Mononuclear cell (primary cell): ENCODE results near the gene BLOC1S4. TPM values are rescaled to one million over a fixed set of nuclear protein-coding genes. Genes with fewer than 3 reads are reported as not detected.

Experiments
- H3K27me3 ChIP-seq: 2 replicates; pipeline ENCODE4 v1.6.0; 2011; ENCODE audit warnings: low read length, control low read depth; ENCODE audit not compliant: insufficient read depth
- H3K4me1 ChIP-seq: 2 replicates; pipeline ENCODE4 v1.5.1; 2011; ENCODE audit warnings: mild to moderate bottlenecking, low read length, control low read depth; ENCODE audit not compliant: insufficient read depth
- H3K4me3 ChIP-seq: 2 replicates; pipeline ENCODE4 v1.5.1; 2011; ENCODE audit warnings: mild to moderate bottlenecking, low read length, moderate library complexity
- H3K9me3 ChIP-seq: 2 replicates; pipeline ENCODE4 v1.5.1; 2011; ENCODE audit warnings: low read depth, mild to moderate bottlenecking, control low read depth, low read length
- total RNA-seq: library from RNA; depleted of rRNA; stranded (reverse); fragments of >200 nt; gene quantifications from one replicate; pipeline ENCODE4 v1.2.3, GENCODE V29; 2012

The BLOC1S4 gene
- total RNA-seq, 1 donor, result 12.8 TPM

GRCh38 chr4:6684656-6685055 lies 31.3 kb upstream of the BLOC1S4 start:
- Histone ChIP-seq H3K9me3 (no peaks in the 10 kb centered on the region), H3K4me3 (no peak overlapping the region), H3K4me1 (peaks cover 15% of the 10 kb centered on the region)

GRCh38 chr4:6686104-6686787 lies 29.7 kb upstream of the BLOC1S4 start:
- no peak overlapping the region for H3K4me3 ChIP-seq
- H3K27me3 ChIP-seq, result no peaks in the 10 kb centered on the region
- H3K4me1 ChIP-seq, result peaks cover 31% of the 10 kb centered on the region

More at GRCh38 chr4:6684656-6685055, 31.3 kb upstream of the BLOC1S4 start:
- H3K27me3 ChIP-seq, result no peaks in the 10 kb centered on the region

GRCh38 chr4:6687947-6688878 lies 27.8 kb upstream of the BLOC1S4 start:
- Histone ChIP-seq H3K27me3 (no peaks in the 10 kb centered on the region), H3K9me3 (no peaks in the 10 kb centered on the region), H3K4me1 (peaks cover 46% of the 10 kb centered on the region), H3K4me3 (peak overlapping the region; percentile 8)

More at GRCh38 chr4:6686104-6686787, 29.7 kb upstream of the BLOC1S4 start:
- no peaks in the 10 kb centered on the region for H3K9me3 ChIP-seq

- H3K4me3 ChIP-seq, result peak overlapping the region; percentile 23
These were observed 27.0 kb upstream of the BLOC1S4 start for GRCh38 chr4:6688879-6689505.

GRCh38 chr4:6689506-6689960 lies 26.4 kb upstream of the BLOC1S4 start:
- Histone ChIP-seq H3K4me1 (peaks cover 59% of the 10 kb centered on the region), H3K4me3 (peak overlapping the region; percentile 23), H3K9me3 (no peaks in the 10 kb centered on the region), H3K27me3 (no peaks in the 10 kb centered on the region)

More at GRCh38 chr4:6688879-6689505, 27.0 kb upstream of the BLOC1S4 start:
- H3K27me3 ChIP-seq, result no peaks in the 10 kb centered on the region
- H3K4me1 ChIP-seq, result peaks cover 54% of the 10 kb centered on the region
- H3K9me3 ChIP-seq, result no peaks in the 10 kb centered on the region

- Histone ChIP-seq H3K27me3 (no peaks in the 10 kb centered on the region), H3K4me3 (no peak overlapping the region), H3K4me1 (peaks cover 88% of the 10 kb centered on the region), H3K9me3 (no peaks in the 10 kb centered on the region)
These were observed 23.6 kb upstream of the BLOC1S4 start for GRCh38 chr4:6692379-6692778.

GRCh38 chr4:6692806-6693205 lies 23.2 kb upstream of the BLOC1S4 start:
- H3K4me1 ChIP-seq, result peaks cover 89% of the 10 kb centered on the region
- no peaks in the 10 kb centered on the region for H3K9me3 ChIP-seq
- H3K4me3 ChIP-seq, result no peak overlapping the region
- H3K27me3 ChIP-seq, result no peaks in the 10 kb centered on the region

- no peaks in the 10 kb centered on the region for H3K27me3 ChIP-seq
- no peak within 1 kb of the TSS for H3K4me3 ChIP-seq
- H3K4me1 ChIP-seq, result peaks cover 89% of the 10 kb centered on the region
These were observed 22.5 kb upstream of the BLOC1S4 start, which contains the start of gene S100P for GRCh38 chr4:6693231-6694176. Gene S100P (plus strand): TSS chr4:6693878. CDS start chr4:6693933, 55 bp downstream.

GRCh38 chr4:6694177-6694901 lies 21.6 kb upstream of the BLOC1S4 start:
- Histone ChIP-seq H3K4me3 (no peak overlapping the region), H3K4me1 (peaks cover 89% of the 10 kb centered on the region)

More at GRCh38 chr4:6693231-6694176, 22.5 kb upstream of the BLOC1S4 start, which contains the start of gene S100P:
- H3K9me3 ChIP-seq, result no peaks in the 10 kb centered on the region

GRCh38 chr4:6695660-6696610 lies 20.0 kb upstream of the BLOC1S4 start:
- H3K9me3 ChIP-seq, result no peaks in the 10 kb centered on the region
- no peaks in the 10 kb centered on the region for H3K27me3 ChIP-seq
- H3K4me1 ChIP-seq, result peaks cover 79% of the 10 kb centered on the region
- H3K4me3 ChIP-seq, result no peak overlapping the region

More at GRCh38 chr4:6694177-6694901, 21.6 kb upstream of the BLOC1S4 start:
- H3K9me3 ChIP-seq, result no peaks in the 10 kb centered on the region
- no peaks in the 10 kb centered on the region for H3K27me3 ChIP-seq

GRCh38 chr4:6696611-6697010 lies 19.4 kb upstream of the BLOC1S4 start:
- Histone ChIP-seq H3K4me3 (no peak overlapping the region), H3K27me3 (no peaks in the 10 kb centered on the region), H3K9me3 (no peaks in the 10 kb centered on the region), H3K4me1 (peaks cover 74% of the 10 kb centered on the region)

GRCh38 chr4:6697131-6697530 lies 18.8 kb upstream of the BLOC1S4 start:
- H3K4me3 ChIP-seq, result no peak overlapping the region
- H3K9me3 ChIP-seq, result no peaks in the 10 kb centered on the region
- peaks cover 72% of the 10 kb centered on the region for H3K4me1 ChIP-seq
- no peaks in the 10 kb centered on the region for H3K27me3 ChIP-seq
